ENCODE results near the gene GRIN2C. TPM values are rescaled to one million over a fixed set of nuclear protein-coding genes. Genes with fewer than 3 reads are reported as not detected.

The GRIN2C gene
- total and polyA plus RNA-seq, 9 of the 15 experiments (the other 6 are each of a cell fraction or from before 2014, with no cell fraction given): under 0.01 to 0.33 (median 0.10) TPM; not detected in 2

- DNase-seq (ENCODE audit: extremely low read depth in 1 of 4, low spot score in 3 of 4): no peak
- in situ Hi-C loops (cut with MboI): no loop called here
- Histone ChIP-seq H3K27ac (ENCODE audit: extremely low read depth, low read depth, low read length) (peak within 1 kb of the TSS; percentile 95), H3K27me3 (ENCODE audit: control insufficient read depth in 2 of 2, insufficient read depth in 2 of 2, low read length in 2 of 2) (no peaks in the 10 kb centered on the region), H3K9ac (ENCODE audit: insufficient read depth in 1 of 2, low read depth in 2 of 2, low read length in 2 of 2) (peak within 1 kb of the TSS; percentile 90 to 97), H3K4me3 (peak within 1 kb of the TSS; percentile 72), H2AFZ (ENCODE audit: low read depth, low read length) (peak within 1 kb of the TSS; percentile 76), H3K9me3 (replicated peaks; ENCODE audit: control insufficient read depth, insufficient read depth, low read depth, low read length) (no peaks in the 10 kb centered on the region), H3K79me2 (ENCODE audit: control insufficient read depth, insufficient read depth, low read length) (peaks cover 23% of the 10 kb centered on the region), H3K9me1 (ENCODE audit: control insufficient read depth, insufficient read depth, low read length) (no peaks in the 10 kb centered on the region), H3K4me2 (ENCODE audit: insufficient read depth, low read length) (peak within 1 kb of the TSS; percentile 94), H3K36me3 (ENCODE audit: control insufficient read depth, insufficient read depth, low read length) (peaks cover 16% of the 10 kb centered on the region; the same call in 1 of the 3 replicates), H4K20me1 (replicated peaks; ENCODE audit: control insufficient read depth, insufficient read depth, low read length) (no peaks in the 10 kb centered on the region; the same call in 1 of the 2 replicates), H3K4me1 (replicated peaks in 1 of 2; ENCODE audit: control insufficient read depth in 2 of 2, insufficient read depth in 2 of 2, low read length in 2 of 2) (peaks cover 68 to 69% of the 10 kb centered on the region in 2 experiments)
- WGBS (ENCODE audit: insufficient coverage, low coverage, missing lambda C conversion rate): under 1% methylated on average over 33 of the region's 38 CpGs
- no peak for FAIRE-seq
- ChIA-PET CTCF (ENCODE audit: low intra/inter-chr PET ratio) (no interaction called here), POLR2A (interaction anchor here (0.6 to 4.2 kb wide), 21 partner anchors 8 to 1078 kb away, joined by 3 to 62 read pairs (median 4); partner anchors contain the start of genes ATP5PD, GRIN2C, HID1 and KCTD2)
- ATAC-seq: peak; percentile 76
- intact Hi-C loops (cut with micrococcal nuclease): loop anchor here (10.0 kb wide), 1 partner anchor 162 kb away; no protein-coding TSS in a partner anchor
- BruUV-seq (replicated peaks): TSS peak; percentile 89
- TF ChIP-seq CEBPG (CRISPR knock-in tag; IDR thresholded peaks at IDR 0.05) (no peak), CEBPG (tag; conservative IDR thresholded peaks at IDR 0.05 in 1 of 2, IDR thresholded peaks at IDR 0.05 in 1 of 2) (no peak), POLR2AphosphoS5 (IDR thresholded peaks at IDR 0.05; ENCODE audit: control insufficient read depth, insufficient read depth, low read depth, low read length) (peak; percentile 76), MGA (IDR thresholded peaks at IDR 0.05) (no peak), THRAP3 (IDR thresholded peaks at IDR 0.05; ENCODE audit: borderline replicate concordance) (no peak), ZBTB17 (CRISPR knock-in tag; IDR thresholded peaks at IDR 0.05) (0 out of 2 replicates have a peak, but pooled peaks have one; percentile 23), TEAD4 (IDR thresholded peaks at IDR 0.05; ENCODE audit: low read length) (no peak), TEAD4 (CRISPR knock-in tag; IDR thresholded peaks at IDR 0.05; ENCODE audit: borderline replicate concordance) (no peak), HMG20B (CRISPR knock-in tag; IDR thresholded peaks at IDR 0.05) (no peak), ZNF134 (CRISPR knock-in tag; conservative IDR thresholded peaks at IDR 0.05) (no peak)
Measured at GRCh38 chr17:74872313-74873036, 12.8 kb upstream of the GRIN2C start, which contains the start of gene FDXR. Gene FDXR, minus strand, starts transcription at chr17:74872994. Its CDS starts 50 bp downstream, at chr17:74872944.

Measured in K562 (cell line).